IMR-90 (cell line): Measurements from ENCODE around the gene HMCN1. TPM values are rescaled to one million over a fixed set of nuclear protein-coding genes. Genes with fewer than 3 reads are reported as not detected.

ENCODE experiments used
- ATAC-seq: fragments of 200-7000 bp; cut with Tn5 transposase; 2 replicates; pipeline ENCODE4 v1.9.1; 2020; ENCODE audit warnings: low read depth, mild to moderate bottlenecking, moderate library complexity
- BruUV-seq: library from RNA; stranded (reverse); fragments of 400-500 nt; replicated peaks from 2 replicates; lab custom pipeline; 2021; lab: Mats Ljungman, UMichigan
- CTCF ChIA-PET: fragments of 300-600 bp; formaldehyde crosslinking; extraction: SDS; loops from one replicate; lab custom pipeline; 2021; ENCODE audit warnings: antibody characterized with exemption; lab: Yijun Ruan, JAX
- POLR2A ChIA-PET: fragments of 300-600 bp; sonication (Branson Sonifier 250); formaldehyde crosslinking; loops from one replicate; lab custom pipeline; 2022; ENCODE audit warnings: antibody characterized with exemption; ENCODE audit not compliant: unreplicated experiment; lab: Charles Lee
- DNase-seq: peaks from one replicate; pipeline ENCODE4 v3.0.0; 2013
- H2AFZ ChIP-seq: replicated peaks from 2 replicates; pipeline ENCODE3; 2013; ENCODE audit warnings: low read length, mild to moderate bottlenecking; ENCODE audit not compliant: poor library complexity
- H2AK5ac ChIP-seq: 2 replicates; pipeline ENCODE4 v1.6.1; 2013; ENCODE audit warnings: low read depth, low read length, inconsistent platforms
- H2AK9ac ChIP-seq: replicated peaks from 2 replicates; pipeline ENCODE3; 2013; ENCODE audit warnings: mild to moderate bottlenecking, low read depth, low read length, moderate library complexity; ENCODE audit not compliant: poor library complexity
- H2BK120ac ChIP-seq: 2 replicates; pipeline ENCODE4 v1.6.1; 2013; ENCODE audit warnings: low read depth, low read length, inconsistent platforms
- H2BK15ac ChIP-seq: 3 replicates; pipeline ENCODE4 v1.6.1; 2013; ENCODE audit warnings: low read depth, low read length, inconsistent platforms
- H2BK20ac ChIP-seq: 2 replicates; pipeline ENCODE4 v1.6.1; 2013; ENCODE audit warnings: low read depth, mild to moderate bottlenecking, inconsistent platforms, low read length, moderate library complexity
- H2BK5ac ChIP-seq: 2 replicates; pipeline ENCODE4 v1.6.1; 2013; ENCODE audit warnings: mild to moderate bottlenecking, low read depth, low read length, inconsistent platforms; ENCODE audit not compliant: poor library complexity, severe bottlenecking
- H3K14ac ChIP-seq: replicated peaks from 2 replicates; pipeline ENCODE4 v1.6.1; 2013; ENCODE audit warnings: low read depth, low read length, inconsistent platforms
- H3K18ac ChIP-seq: 2 replicates; pipeline ENCODE4 v1.6.1; 2013; ENCODE audit warnings: low read depth, low read length, control low read depth
- H3K23ac ChIP-seq: 2 replicates; pipeline ENCODE4 v1.6.1; 2013; ENCODE audit warnings: low read depth, low read length, inconsistent platforms
- H3K27ac ChIP-seq: 2 replicates; pipeline ENCODE4 v1.5.1; 2013; ENCODE audit warnings: mild to moderate bottlenecking, control low read depth, low read length; ENCODE audit not compliant: insufficient read depth
- H3K27me3 ChIP-seq: 2 replicates; pipeline ENCODE4 v1.6.1; 2013; ENCODE audit warnings: low read length; ENCODE audit not compliant: control insufficient read depth, insufficient read depth
- H3K36me3 ChIP-seq: 2 replicates; pipeline ENCODE4 v1.6.1; 2013; ENCODE audit warnings: low read length, mixed read lengths; ENCODE audit not compliant: control insufficient read depth, insufficient read depth
- H3K4ac ChIP-seq: 2 replicates; pipeline ENCODE4 v1.6.1; 2013; ENCODE audit warnings: low read depth, low read length, inconsistent platforms
- H3K4me1 ChIP-seq: 2 replicates; pipeline ENCODE4 v1.6.1; 2013; ENCODE audit warnings: low read length, mixed read lengths; ENCODE audit not compliant: control insufficient read depth, insufficient read depth
- H3K4me2 ChIP-seq: 2 replicates; pipeline ENCODE4 v1.6.1; 2013; ENCODE audit warnings: low read depth, mild to moderate bottlenecking, control low read depth, low read length, moderate library complexity
- H3K4me3 ChIP-seq: 2 replicates; pipeline ENCODE4 v1.5.1; 2013; ENCODE audit warnings: low read depth, mild to moderate bottlenecking, control low read depth, low read length, moderate library complexity; ENCODE audit not compliant: insufficient read depth
- H3K56ac ChIP-seq: 2 replicates; pipeline ENCODE4 v1.6.1; 2013; ENCODE audit warnings: low read length, inconsistent platforms; ENCODE audit not compliant: insufficient read depth; ENCODE audit errors: extremely low read depth
- H3K79me1 ChIP-seq, 2 experiments: 2 replicates each; pipeline ENCODE4 v1.6.1; 2013; ENCODE audit warnings: low read length in 2 of 2, inconsistent platforms in 1 of 2, low read depth in 1 of 2
- H3K9ac ChIP-seq: 2 replicates; pipeline ENCODE4 v1.6.1; 2013; ENCODE audit warnings: low read depth, low read length, control low read depth
- H3K9me1 ChIP-seq: 2 replicates; pipeline ENCODE4 v1.6.1; 2013; ENCODE audit warnings: low read length, inconsistent platforms; ENCODE audit not compliant: insufficient read depth
- H3K9me3 ChIP-seq: 2 replicates; pipeline ENCODE4 v1.6.1; 2013; ENCODE audit warnings: low read length; ENCODE audit not compliant: control insufficient read depth, insufficient read depth
- H4K20me1 ChIP-seq: 2 replicates; pipeline ENCODE4 v1.6.1; 2013; ENCODE audit warnings: low read length, inconsistent platforms; ENCODE audit not compliant: insufficient read depth
- H4K5ac ChIP-seq: 2 replicates; pipeline ENCODE4 v1.6.1; 2013; ENCODE audit warnings: mild to moderate bottlenecking, low read depth, low read length, control low read depth
- H4K8ac ChIP-seq, 2 experiments: 2 replicates each; pipeline ENCODE4 v1.6.1; 2013; ENCODE audit warnings: low read depth in 2 of 2, low read length in 2 of 2, control low read depth in 1 of 2, inconsistent platforms in 1 of 2
- H4K91ac ChIP-seq: 2 replicates; pipeline ENCODE4 v1.6.1; 2013; ENCODE audit warnings: low read depth, low read length, inconsistent platforms; ENCODE audit not compliant: insufficient read depth
- CHD1 ChIP-seq: IDR thresholded peaks from 2 replicates; pipeline ENCODE4 v1.6.1; 2012; ENCODE audit warnings: low read depth, low read length, improper control_type of control experiment
- MAFK ChIP-seq: IDR thresholded peaks from 2 replicates; pipeline ENCODE4 v1.6.1; 2012; ENCODE audit warnings: low read depth, low read length, improper control_type of control experiment
- MXI1 ChIP-seq: IDR thresholded peaks from 2 replicates; pipeline ENCODE4 v1.6.1; 2012; ENCODE audit warnings: low read depth, mild to moderate bottlenecking, low read length, moderate library complexity, borderline replicate concordance
- SMC3 ChIP-seq: fragments of 150-350 bp; IDR thresholded peaks from 2 replicates; pipeline ENCODE4 v1.6.1; 2016; ENCODE audit warnings: low read depth, mild to moderate bottlenecking, antibody characterized with exemption, low read length, moderate library complexity
- dilution Hi-C: fragments of 300-500 bp; cut with HindIII; formaldehyde crosslinking; loops from one replicate; pipeline ENCODE4 v1.14.3; 2018; ENCODE audit warnings: low sequenced_read_pairs; ENCODE audit not compliant: unreplicated experiment
- in situ Hi-C: fragments of 300-500 bp; cut with MboI; formaldehyde crosslinking; loops from 3 replicates; pipeline ENCODE4 v1.14.3; 2019; ENCODE audit warnings: low sequenced_read_pairs, inconsistent platforms, mixed read lengths
- intact Hi-C: fragments of 100-400 bp; cut with micrococcal nuclease; formaldehyde crosslinking; loops from 2 replicates; pipeline ENCODE4 v1.10.0; 2022
- polyA plus RNA-seq, 3 experiments: library from polyadenylated mRNA; depleted of rRNA; stranded (reverse); fragments of >200 nt; gene quantifications; 2 replicates each; pipeline ENCODE4 v1.2.3, GENCODE V29; 2012; ENCODE audit warnings: low replicate concordance in 1 of 3
- total RNA-seq: library from RNA; depleted of rRNA; stranded (reverse); fragments of >200 nt; gene quantifications from 2 replicates; pipeline ENCODE4 v1.2.3, GENCODE V29; 2012
- TF ChIP-seq, protein P1 (sequence below): conservative IDR thresholded peaks from 2 replicates; pipeline ENCODE4 v1.5.1; 2012; ENCODE audit warnings: mild to moderate bottlenecking, low read depth, low read length, improper control_type of control experiment

HMCN1 gene
- total and polyA plus RNA-seq, 2 of the 4 experiments (the other 2 are of a cell fraction), result 6.1 to 11.7 TPM

DNA sequence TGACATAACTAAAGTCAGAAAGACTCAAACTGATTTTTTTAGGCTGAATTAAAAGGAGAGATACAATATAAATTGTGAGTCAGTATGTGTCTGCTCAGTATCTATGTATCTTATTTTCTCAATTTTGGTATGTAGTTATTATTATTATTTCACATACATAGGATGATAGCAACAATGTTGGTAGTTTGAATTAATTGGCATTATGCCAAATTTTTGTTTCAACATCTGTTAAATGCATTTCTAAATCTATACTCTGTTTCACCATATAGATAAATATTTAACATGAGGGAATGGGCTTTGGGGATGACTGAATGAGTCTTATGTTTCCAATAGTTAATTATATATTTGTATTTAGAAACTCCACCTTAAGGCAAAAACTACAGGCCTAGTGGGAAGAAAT, 12.6 kb upstream of the HMCN1 start:
- Histone ChIP-seq H2BK120ac (no peak overlapping the region), H3K4me2 (no peak overlapping the region), H3K4me1 (peaks cover 4% of the 10 kb centered on the region), H3K27ac (no peak overlapping the region), H3K9me1 (no peaks in the 10 kb centered on the region), H3K4ac (no peak overlapping the region), H2BK20ac (no peak overlapping the region), H3K23ac (no peak overlapping the region), H4K91ac (no peak overlapping the region), H2BK5ac (no peak overlapping the region), H3K27me3 (no peaks in the 10 kb centered on the region), H4K20me1 (no peaks in the 10 kb centered on the region), H3K9ac (no peak overlapping the region), H3K18ac (no peak overlapping the region), H3K79me1 (no peaks in the 10 kb centered on the region), H3K4me3 (no peak overlapping the region), H2AK9ac (no peak overlapping the region), H4K5ac (no peak overlapping the region), H2BK15ac (no peak overlapping the region), H4K8ac (no peak overlapping the region), H2AFZ (no peak overlapping the region), H3K9me3 (no peaks in the 10 kb centered on the region), H3K14ac (no peak overlapping the region), H3K36me3 (no peaks in the 10 kb centered on the region), H3K56ac (no peak overlapping the region), H2AK5ac (no peak overlapping the region)
- ChIA-PET POLR2A (no interaction called here), CTCF (interaction anchor here (1.5 to 2.7 kb wide), 4 partner anchors 12 to 491 kb away, joined by 5 to 9 read pairs (median 6); partner anchors contain the start of gene HMCN1)
- BruUV-seq, result no TSS peak
- no peak for DNase-seq
- ATAC-seq, result no peak
- in situ Hi-C loops (loop anchor here (10.0 kb wide), 1 partner anchor 483 kb away; no protein-coding TSS in a partner anchor), dilution Hi-C loops (no loop called here), intact Hi-C loops (loop anchor here (2.0 kb wide), 1 partner anchor 91 kb away; no protein-coding TSS in a partner anchor)
- TF ChIP-seq SMC3, result no peak
- TF ChIP-seq MXI1, result no peak
- TF ChIP-seq, protein P1, sequence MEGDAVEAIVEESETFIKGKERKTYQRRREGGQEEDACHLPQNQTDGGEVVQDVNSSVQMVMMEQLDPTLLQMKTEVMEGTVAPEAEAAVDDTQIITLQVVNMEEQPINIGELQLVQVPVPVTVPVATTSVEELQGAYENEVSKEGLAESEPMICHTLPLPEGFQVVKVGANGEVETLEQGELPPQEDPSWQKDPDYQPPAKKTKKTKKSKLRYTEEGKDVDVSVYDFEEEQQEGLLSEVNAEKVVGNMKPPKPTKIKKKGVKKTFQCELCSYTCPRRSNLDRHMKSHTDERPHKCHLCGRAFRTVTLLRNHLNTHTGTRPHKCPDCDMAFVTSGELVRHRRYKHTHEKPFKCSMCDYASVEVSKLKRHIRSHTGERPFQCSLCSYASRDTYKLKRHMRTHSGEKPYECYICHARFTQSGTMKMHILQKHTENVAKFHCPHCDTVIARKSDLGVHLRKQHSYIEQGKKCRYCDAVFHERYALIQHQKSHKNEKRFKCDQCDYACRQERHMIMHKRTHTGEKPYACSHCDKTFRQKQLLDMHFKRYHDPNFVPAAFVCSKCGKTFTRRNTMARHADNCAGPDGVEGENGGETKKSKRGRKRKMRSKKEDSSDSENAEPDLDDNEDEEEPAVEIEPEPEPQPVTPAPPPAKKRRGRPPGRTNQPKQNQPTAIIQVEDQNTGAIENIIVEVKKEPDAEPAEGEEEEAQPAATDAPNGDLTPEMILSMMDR, result no peak
- TF ChIP-seq MAFK, result no peak
- TF ChIP-seq CHD1, result no peak
